Small intestine (tissue), 4 donors: ENCODE results near the gene RBFOX2. TPM values are rescaled to one million over a fixed set of nuclear protein-coding genes. Genes with fewer than 3 reads are reported as not detected.

Source experiments
- polyA plus RNA-seq, 4 donors: library from polyadenylated mRNA; stranded (reverse) in 3 of 4; unstranded in 1 of 4; fragments of 200-250 nt in 3 of 4; fragments of 120-200 nt in 1 of 4; gene quantifications; one replicate each; pipeline versions ENCODE4 v1.2.1 to v1.2.3, GENCODE V29; 2013
- donor health status: healthy with polysubstance abuse.
- donor health status: Bipolar disorder and iron deficiency.
- donor health status: healthy.

Gene RBFOX2
- polyA plus RNA-seq, 4 donors: 12.3 to 43.1 (median 23.8) TPM

Other genes starting within 250 kb of the RBFOX2 start
- 10 to 100 TPM in 3 of 4 donors, 1 to 10 TPM in 1; 9.3 to 44.7 (median 18.0) TPM for gene APOL3, start 131.9 kb upstream of the RBFOX2 start, polyA plus RNA-seq
- gene APOL4, start 173.0 kb upstream of the RBFOX2 start, polyA plus RNA-seq: 10 to 100 TPM in 2 of 4 donors, 1 to 10 TPM in 2; 6.6 to 12.8 (median 9.6) TPM
- 10 to 100 TPM; 19.0 to 68.4 (median 30.1) TPM for gene APOL2, start 210.7 kb upstream of the RBFOX2 start, polyA plus RNA-seq
- 10 to 100 TPM in 1 of 4 donors, 1 to 10 TPM in 3; 7.7 to 32.2 (median 8.5) TPM for gene APOL1, start 224.3 kb upstream of the RBFOX2 start, polyA plus RNA-seq